OCI-LY3 (cell line): ENCODE measurements around the gene CELF4.

Experiments
- CTCF ChIP-seq: fragments of 200-600, 300-600 bp; sonication (generic); IDR thresholded peaks from 2 replicates; pipeline ENCODE4 v1.5.1; 2014; ENCODE audit warnings: antibody characterized with exemption, low read length, low read depth
- EZH2phosphoT487 ChIP-seq: fragments of 200-600 bp; shearing (Covaris generic); IDR thresholded peaks from 2 replicates; pipeline ENCODE4 v1.6.1; 2018; ENCODE audit warnings: antibody characterized with exemption, mixed run types, low read depth

GRCh38 chr18:37405772-37406171 is 159.8 kb downstream of the CELF4 start:
- TF ChIP-seq CTCF (no peak), EZH2phosphoT487 (no peak)
